Inferior parietal cortex (tissue), 1 donor: ENCODE measurements around the gene SERTAD3.
"Not testable (repeated sequence)": the region's sequence is repeated elsewhere in the genome, so short reads cannot be mapped to it uniquely, and the experiment has no call there.

Source experiments
- DNase-seq: peaks from one replicate; pipeline ENCODE4 v3.0.0-alpha.2; 2016; ENCODE audit errors: extremely low spot score

The SERTAD3 gene

DNA sequence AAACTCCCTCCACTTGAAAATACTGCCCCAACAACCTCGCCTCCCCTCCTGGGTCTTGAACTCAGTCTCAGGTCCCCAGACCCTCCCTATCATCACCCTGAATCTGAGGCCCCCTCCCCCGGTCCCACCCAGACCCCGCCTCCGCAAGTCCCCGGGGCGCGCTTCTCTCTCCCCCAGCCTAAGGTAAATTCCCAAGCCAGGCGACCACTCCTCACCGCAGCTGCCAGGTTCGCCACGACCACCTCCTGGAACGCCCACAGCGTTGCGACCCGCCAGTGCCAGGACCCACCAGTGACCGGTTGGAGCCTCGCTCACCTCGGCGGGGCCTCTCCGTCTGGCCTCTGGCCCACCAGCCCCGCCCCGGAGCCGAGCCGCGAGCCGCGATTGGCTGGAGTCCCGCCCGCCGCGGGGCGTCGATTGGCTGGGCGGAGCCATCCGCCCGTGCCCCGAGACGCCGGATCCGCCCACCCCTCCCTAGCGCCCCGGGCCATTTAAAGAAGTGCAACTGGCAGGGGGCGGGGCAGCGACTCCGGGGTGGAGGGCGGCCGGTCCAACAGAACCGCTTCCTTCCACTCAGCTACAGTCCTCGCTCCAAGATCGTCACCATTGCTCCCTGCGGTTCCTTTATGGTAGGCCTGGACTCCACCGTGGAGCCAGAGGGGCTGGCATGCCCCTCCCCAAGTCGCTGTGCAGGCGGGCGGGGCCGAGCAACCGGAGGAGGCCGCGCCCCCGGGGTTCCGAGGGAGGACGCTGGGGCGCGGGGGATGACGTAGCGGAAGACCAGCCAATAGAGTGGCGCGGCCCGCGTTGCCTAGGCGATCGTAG lies at the start of gene SERTAD3:
Gene SERTAD3, minus strand, starts transcription at position 336 of the 825 bp plus-strand sequence. CDS start 2,255 bp downstream, outside the sequence.
- DNase-seq, result peak; percentile 95

- no peak for DNase-seq
Measured at GRCh38 chr19:40493778-40494177, 49.6 kb upstream of the SERTAD3 start.

- DNase-seq, result no peak
Measured at GRCh38 chr19:40492274-40492673, 48.1 kb upstream of the SERTAD3 start.

- no peak for DNase-seq
Measured at GRCh38 chr19:40489882-40490230, 45.7 kb upstream of the SERTAD3 start.

DNA sequence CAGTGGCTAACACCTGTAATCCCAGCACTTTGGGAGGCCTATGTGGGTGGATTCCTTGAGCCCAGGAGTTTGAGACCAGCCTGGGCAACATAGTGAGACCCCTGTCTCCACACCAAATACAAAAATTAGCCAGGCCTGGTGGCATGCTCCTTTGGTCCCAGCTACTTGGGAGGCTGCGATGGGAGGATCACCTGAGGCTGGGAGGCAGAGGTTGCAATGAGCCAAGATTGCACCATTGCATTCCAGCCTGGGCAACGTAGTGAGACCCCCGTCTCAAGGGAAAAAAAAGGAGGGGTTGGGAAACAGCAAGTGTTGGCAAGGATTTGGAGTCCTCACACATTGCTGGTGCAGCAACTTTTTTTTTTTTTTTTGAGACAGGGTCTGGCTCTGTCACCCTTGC lies 41.9 kb upstream of the SERTAD3 start:
- no peak for DNase-seq

GRCh38 chr19:40475878-40476644 lies 31.9 kb upstream of the SERTAD3 start:
- DNase-seq, result not testable (repeated sequence)

DNA sequence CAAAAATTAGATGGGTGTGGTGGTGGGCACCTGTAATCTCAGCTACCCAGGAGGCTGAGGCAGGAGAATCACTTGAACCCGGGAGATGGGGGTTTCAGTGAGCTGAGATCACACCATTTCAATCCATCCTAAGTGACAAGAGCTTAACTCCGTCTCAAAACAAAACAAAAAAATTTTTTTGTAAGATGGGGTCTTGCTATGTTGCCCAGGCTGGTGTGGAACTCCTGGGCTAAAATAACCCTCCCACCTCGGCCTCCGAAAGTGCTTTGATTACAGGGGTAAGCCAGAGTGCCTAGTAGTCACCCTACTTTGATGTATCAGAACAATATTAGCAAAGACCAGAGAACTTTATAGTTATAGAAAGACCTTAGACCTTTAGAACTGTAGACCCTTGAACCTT lies 30.6 kb upstream of the SERTAD3 start:
- no peak for DNase-seq

GRCh38 chr19:40472516-40472915 lies 28.4 kb upstream of the SERTAD3 start:
- DNase-seq, result no peak

DNA sequence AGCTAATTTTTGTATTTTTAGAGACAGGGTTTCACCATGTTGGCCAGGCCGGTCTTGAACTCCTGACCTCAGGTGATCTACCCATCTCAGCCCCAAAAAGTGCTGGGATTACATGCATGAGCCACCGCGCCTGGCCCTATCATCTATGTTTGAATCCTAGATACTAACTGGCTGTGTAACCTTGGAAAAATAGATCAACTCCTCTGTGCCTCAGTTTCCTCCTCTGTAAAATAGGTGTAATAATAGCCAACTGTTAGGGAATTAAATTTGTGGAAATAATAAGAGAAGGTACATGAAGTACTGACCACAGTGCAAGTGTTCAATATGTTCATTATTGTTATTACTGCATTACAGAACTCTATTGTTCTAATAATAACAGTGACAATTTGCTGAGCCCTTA lies 27.0 kb upstream of the SERTAD3 start:
- DNase-seq, result no peak

GRCh38 chr19:40469011-40469410 lies 24.9 kb upstream of the SERTAD3 start:
- DNase-seq, result no peak

DNA sequence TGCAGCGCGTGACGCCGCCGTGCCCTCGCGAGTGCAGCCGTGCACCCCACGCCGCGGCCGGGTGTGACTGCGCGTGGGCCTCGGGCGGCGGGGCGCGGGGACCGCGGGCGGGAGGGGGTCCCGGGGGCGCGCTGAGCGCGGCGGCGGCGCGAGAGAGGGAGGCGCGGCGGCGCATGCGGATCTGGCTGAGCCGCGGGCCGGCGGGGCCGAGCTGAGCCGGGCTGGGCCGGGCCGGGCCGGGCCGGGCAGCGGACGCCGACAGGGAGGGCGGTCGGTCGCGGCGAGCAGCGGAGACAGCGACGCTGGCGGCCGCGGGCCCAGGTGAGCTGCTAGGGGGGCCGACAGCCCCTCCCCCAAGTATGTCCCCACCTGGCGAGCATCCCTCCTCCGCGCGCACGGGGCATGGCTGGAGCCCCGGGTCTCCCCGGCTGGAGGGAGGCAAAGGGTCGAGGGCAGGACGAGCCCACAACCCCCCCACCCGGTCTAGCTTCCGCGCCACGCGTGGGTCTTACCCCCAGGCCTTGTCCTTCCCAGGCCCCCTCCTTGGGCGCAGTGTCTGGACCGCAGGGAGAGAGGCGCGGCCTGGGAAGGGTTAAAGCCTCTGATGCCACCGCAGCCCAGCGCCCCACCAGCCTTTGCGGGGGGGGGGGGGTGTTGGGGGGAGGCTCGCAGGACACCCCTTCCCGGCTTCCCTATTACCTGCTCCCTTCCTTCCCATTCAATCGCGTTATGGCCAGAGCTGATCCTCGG lies 23.0 kb upstream of the SERTAD3 start, which contains the start of gene SPTBN4:
Gene SPTBN4, plus strand, starts transcription at position 17 of the 750 bp plus-strand sequence. CDS start 5,621 bp downstream, outside the sequence.
- DNase-seq, result no peak

- peak; percentile 29 for DNase-seq
Measured at GRCh38 chr19:40466219-40466984, 22.3 kb upstream of the SERTAD3 start.

- peak; percentile 99 for DNase-seq
Measured at GRCh38 chr19:40465557-40466218, 21.6 kb upstream of the SERTAD3 start, which contains the start of gene BLVRB. TSS of gene BLVRB (minus strand) at chr19:40465745. CDS start at chr19:40465688, 57 bp downstream.

DNA sequence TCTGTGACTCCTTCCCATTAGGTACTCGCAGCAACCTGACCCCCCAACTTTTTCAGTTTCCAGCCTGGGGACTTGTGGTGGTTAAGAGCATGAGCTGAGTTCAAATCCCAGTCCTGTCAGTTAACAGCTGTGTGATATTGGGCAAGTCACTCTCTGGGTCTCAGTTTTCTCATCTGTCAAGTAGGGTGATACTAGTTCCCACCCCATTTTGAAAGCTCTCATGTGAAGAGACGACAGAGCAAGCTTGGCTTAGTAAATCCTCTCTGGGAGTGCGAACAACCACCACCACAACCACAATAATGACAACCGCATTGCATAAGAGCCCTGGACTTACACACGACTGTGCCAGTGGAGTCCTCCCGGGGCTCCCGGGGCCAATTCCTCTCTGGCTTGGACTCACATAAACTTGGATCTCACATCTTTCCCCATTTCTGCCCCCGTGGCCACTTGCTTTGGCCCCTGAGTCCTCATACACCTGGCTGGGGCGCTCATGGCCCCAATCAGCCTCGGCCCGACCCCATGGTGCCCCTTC lies 21.0 kb upstream of the SERTAD3 start:
- peak; percentile 30 for DNase-seq

- DNase-seq, result peak; percentile 92
Measured at GRCh38 chr19:40464059-40465024, 20.2 kb upstream of the SERTAD3 start.

DNA sequence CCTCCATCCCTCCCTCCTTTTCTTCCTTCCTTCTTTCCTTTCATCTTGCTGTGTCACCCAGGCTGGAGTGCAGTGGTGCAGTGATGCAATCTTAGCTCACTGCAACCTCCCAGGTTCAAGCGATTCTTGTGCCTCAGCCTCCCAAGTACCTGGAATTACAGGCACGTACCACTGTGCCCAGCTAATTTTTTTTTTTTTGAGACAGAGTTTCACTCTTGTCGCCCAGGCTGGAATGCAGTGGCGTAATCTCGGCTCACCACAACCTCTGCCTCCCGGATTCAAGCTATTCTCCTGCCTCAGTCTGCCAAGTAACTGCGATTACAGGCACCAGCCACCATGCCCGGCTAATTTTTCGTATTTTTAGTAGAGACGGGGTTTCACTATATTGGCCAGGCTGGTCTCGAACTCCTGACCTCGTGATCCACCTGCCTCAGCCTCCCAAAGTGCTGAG lies 19.5 kb upstream of the SERTAD3 start:
- DNase-seq, result not testable (repeated sequence)

DNA sequence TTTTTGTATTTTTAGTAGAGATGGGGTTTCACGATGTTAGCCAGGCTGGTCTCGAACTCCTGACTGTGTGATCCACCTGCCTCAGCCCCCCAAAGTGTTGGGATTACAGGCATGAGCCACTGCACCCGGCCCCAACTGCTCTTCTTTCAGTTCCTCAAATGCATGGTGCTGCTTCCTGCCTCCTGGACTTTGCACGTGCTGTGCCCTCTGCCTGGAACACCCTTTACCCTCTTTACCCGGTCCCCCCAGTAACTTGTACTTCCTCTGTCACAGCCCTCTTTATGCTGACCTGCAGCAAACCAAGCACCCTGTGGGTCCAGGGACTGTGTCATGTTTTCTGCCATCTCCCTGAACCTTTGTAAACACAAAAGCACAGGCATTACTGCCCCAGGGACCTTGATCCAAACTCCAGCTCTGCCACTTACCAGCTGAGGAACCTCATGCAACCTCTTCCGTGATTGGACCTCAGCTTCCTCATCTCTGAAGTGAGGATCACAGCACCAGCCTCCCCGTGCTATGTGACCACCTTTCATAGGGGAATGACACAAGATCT lies 17.6 kb upstream of the SERTAD3 start:
- no peak for DNase-seq

- DNase-seq, result no peak
Measured at GRCh38 chr19:40460185-40460584, 16.1 kb upstream of the SERTAD3 start.

DNA sequence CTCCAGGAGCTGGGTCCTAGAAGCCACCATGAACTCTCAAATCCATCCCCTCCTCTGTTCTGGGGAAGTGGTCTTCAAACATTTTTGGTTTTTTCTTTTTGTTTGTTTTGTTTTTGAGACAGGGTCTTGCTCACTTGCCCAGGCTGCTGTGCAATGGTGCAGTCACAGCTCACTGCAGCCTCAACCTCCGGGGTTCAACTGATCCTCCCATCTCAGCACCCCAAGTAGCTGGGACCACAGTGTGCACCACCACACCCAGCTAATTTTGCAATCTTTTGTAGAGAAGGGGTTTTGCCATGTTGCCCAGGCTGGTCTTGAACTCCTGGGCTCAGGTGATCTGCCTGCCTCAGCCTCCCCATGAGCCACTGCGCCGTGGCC lies 14.5 kb upstream of the SERTAD3 start:
- DNase-seq, result no peak
